ENCODE results near the gene DMGDH. TPM values are rescaled to one million over a fixed set of nuclear protein-coding genes. Genes with fewer than 3 reads are reported as not detected.

Gene DMGDH
- total RNA-seq, 1 donor from 2014 or later: 0.32 TPM

DNA sequence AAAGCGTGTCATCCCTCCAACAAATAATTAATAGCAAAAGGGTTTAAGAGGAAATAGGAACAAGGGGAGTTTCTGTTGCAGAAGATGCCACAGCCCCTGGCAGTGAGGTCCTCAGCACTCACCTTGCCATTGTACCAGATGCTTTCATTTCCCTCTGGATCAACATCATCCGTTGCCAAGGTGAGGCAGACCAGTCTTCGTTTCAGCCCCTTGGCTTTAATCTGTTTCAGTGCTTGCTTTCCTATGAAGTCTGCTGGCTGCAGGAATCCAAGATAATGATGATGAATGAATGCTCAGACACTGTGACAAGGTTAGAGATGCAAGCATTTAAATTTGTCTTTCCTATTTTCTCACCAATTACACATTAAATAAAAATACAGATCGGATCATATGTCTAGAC is 64.3 kb downstream of the DMGDH start:
- H3K4me1 Mint-ChIP-seq: peaks cover 10% of the 10 kb centered on the region
- Histone ChIP-seq H3K9me3 (ENCODE audit: low read depth) (no peaks in the 10 kb centered on the region), H3K36me3 (no peaks in the 10 kb centered on the region), H3K27me3 (no peaks in the 10 kb centered on the region), H3K9ac (no peak overlapping the region), H3K79me2 (ENCODE audit: low read depth) (no peaks in the 10 kb centered on the region), H3K4me1 (no peaks in the 10 kb centered on the region), H4K20me1 (ENCODE audit: low read depth) (no peaks in the 10 kb centered on the region), H3K27ac (no peak overlapping the region), H2AFZ (replicated peaks) (no peak overlapping the region), H3K4me3 (no peak overlapping the region), H3K4me2 (no peak overlapping the region), H3F3A (ENCODE audit: low read depth) (no peaks in the 10 kb centered on the region)
- DNase-seq (ENCODE audit: low spot score): no peak
- H3K27ac Mint-ChIP-seq: no peak overlapping the region
- no peaks in the 10 kb centered on the region for H3K36me3 Mint-ChIP-seq
- H3K27me3 Mint-ChIP-seq (ENCODE audit: insufficient read depth, low read depth): peaks cover 2% of the 10 kb centered on the region
- no peaks in the 10 kb centered on the region for H3K9me3 Mint-ChIP-seq
- TF ChIP-seq EZH2phosphoT487 (IDR thresholded peaks at IDR 0.05) (no peak), EZH2 (IDR thresholded peaks at IDR 0.05) (no peak)
- TF ChIP-seq, protein P1, sequence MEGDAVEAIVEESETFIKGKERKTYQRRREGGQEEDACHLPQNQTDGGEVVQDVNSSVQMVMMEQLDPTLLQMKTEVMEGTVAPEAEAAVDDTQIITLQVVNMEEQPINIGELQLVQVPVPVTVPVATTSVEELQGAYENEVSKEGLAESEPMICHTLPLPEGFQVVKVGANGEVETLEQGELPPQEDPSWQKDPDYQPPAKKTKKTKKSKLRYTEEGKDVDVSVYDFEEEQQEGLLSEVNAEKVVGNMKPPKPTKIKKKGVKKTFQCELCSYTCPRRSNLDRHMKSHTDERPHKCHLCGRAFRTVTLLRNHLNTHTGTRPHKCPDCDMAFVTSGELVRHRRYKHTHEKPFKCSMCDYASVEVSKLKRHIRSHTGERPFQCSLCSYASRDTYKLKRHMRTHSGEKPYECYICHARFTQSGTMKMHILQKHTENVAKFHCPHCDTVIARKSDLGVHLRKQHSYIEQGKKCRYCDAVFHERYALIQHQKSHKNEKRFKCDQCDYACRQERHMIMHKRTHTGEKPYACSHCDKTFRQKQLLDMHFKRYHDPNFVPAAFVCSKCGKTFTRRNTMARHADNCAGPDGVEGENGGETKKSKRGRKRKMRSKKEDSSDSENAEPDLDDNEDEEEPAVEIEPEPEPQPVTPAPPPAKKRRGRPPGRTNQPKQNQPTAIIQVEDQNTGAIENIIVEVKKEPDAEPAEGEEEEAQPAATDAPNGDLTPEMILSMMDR (IDR thresholded peaks at IDR 0.05): no peak
- H3K4me3 Mint-ChIP-seq: no peak overlapping the region

DNA sequence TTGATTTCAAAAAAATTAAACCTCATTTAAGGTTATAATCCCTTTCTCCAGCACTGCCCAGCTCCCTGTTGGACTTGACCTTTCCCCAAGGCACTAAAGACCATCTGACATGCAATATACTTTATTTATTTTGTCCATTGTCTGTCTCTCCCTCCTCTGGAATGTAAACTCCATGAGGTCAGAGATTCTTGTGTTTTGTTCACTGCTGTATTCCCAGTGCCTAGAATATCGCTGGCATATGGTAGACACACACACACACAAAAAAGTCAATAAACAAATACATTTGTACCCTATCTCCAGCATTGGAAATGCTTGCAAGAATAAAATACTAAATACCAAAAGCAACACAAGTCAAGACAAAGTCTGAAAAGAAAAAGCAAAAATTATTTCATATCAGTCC is 67.1 kb downstream of the DMGDH start:
- Mint-ChIP-seq H3K36me3 (no peaks in the 10 kb centered on the region), H3K27ac (no peak overlapping the region), H3K4me3 (no peak overlapping the region), H3K27me3 (ENCODE audit: insufficient read depth, low read depth) (no peaks in the 10 kb centered on the region), H3K4me1 (peaks cover 10% of the 10 kb centered on the region), H3K9me3 (no peaks in the 10 kb centered on the region)
- no peaks in the 10 kb centered on the region for H3K36me3 ChIP-seq
- no peaks in the 10 kb centered on the region for H4K20me1 ChIP-seq (ENCODE audit: low read depth)
- TF ChIP-seq EZH2 (IDR thresholded peaks at IDR 0.05) (no peak), EZH2phosphoT487 (IDR thresholded peaks at IDR 0.05) (no peak)
- TF ChIP-seq, protein P1 (IDR thresholded peaks at IDR 0.05): no peak
- no peak overlapping the region for H3K4me3 ChIP-seq
- H3K27ac ChIP-seq: no peak overlapping the region
- H3K79me2 ChIP-seq (ENCODE audit: low read depth): no peaks in the 10 kb centered on the region
- H3K4me1 ChIP-seq: no peaks in the 10 kb centered on the region
- no peak overlapping the region for H3K4me2 ChIP-seq
- H3F3A ChIP-seq (ENCODE audit: low read depth): no peaks in the 10 kb centered on the region
- H2AFZ ChIP-seq (replicated peaks): no peak overlapping the region
- H3K9ac ChIP-seq: no peak overlapping the region
- no peaks in the 10 kb centered on the region for H3K9me3 ChIP-seq (ENCODE audit: low read depth)
- DNase-seq (ENCODE audit: low spot score): no peak
- no peaks in the 10 kb centered on the region for H3K27me3 ChIP-seq

DNA sequence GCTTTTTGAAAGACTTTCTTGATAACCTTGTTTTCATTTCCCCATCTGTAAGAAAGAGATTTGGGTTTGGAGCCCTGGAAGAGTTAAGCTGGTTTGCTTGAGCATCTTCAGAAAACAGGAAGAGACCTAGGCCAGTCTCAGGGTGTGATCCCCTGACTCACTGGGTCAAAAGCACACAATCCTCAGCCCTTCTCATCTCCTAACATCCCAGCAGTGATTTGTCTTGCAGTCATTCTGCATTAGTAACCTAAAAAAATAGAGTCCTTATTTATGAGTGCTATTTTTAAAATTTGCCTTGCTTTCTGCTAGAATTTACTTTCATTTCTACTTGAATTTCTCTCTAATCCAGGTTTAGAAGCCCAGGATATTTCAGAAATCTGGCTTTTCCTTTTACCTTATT is 68.0 kb downstream of the DMGDH start:
- H3K36me3 ChIP-seq: no peaks in the 10 kb centered on the region
- no peak overlapping the region for H2AFZ ChIP-seq (replicated peaks)
- H3K9me3 Mint-ChIP-seq: no peaks in the 10 kb centered on the region
- H3K4me1 ChIP-seq: no peaks in the 10 kb centered on the region
- H3K27ac Mint-ChIP-seq: no peak overlapping the region
- no peak overlapping the region for H3K4me3 ChIP-seq
- H3K27ac ChIP-seq: no peak overlapping the region
- H4K20me1 ChIP-seq (ENCODE audit: low read depth): no peaks in the 10 kb centered on the region
- no peak for DNase-seq (ENCODE audit: low spot score)
- H3K36me3 Mint-ChIP-seq: no peaks in the 10 kb centered on the region
- no peaks in the 10 kb centered on the region for H3K9me3 ChIP-seq (ENCODE audit: low read depth)
- no peaks in the 10 kb centered on the region for H3K79me2 ChIP-seq (ENCODE audit: low read depth)
- peaks cover 10% of the 10 kb centered on the region for H3K4me1 Mint-ChIP-seq
- H3F3A ChIP-seq (ENCODE audit: low read depth): no peaks in the 10 kb centered on the region
- H3K27me3 ChIP-seq: no peaks in the 10 kb centered on the region
- no peak overlapping the region for H3K4me3 Mint-ChIP-seq
- H3K9ac ChIP-seq: no peak overlapping the region
- no peaks in the 10 kb centered on the region for H3K27me3 Mint-ChIP-seq (ENCODE audit: insufficient read depth, low read depth)
- TF ChIP-seq, protein P1 (IDR thresholded peaks at IDR 0.05): no peak
- no peak for TF ChIP-seq EZH2phosphoT487 (IDR thresholded peaks at IDR 0.05)
- no peak overlapping the region for H3K4me2 ChIP-seq

DNA sequence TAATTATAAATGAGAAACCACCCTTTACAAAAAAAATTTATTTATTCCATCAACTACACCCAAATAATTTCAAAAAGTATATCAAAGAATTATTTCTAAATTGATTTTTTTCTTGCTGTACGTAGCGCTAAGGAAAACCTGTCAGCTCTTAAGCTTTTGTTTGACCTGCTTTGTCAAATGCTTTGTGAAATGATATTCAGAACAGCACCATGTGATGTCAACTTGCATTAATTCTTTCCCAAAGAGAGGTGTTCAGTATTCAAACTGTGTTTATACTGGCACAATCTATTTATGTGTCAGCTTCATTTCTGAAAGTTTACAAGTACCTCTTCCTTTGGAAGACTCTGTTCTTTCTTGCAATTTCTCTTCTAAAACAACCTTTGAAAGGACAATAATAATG is 72.4 kb downstream of the DMGDH start:
- Mint-ChIP-seq H3K36me3 (no peaks in the 10 kb centered on the region), H3K4me1 (peaks cover 8% of the 10 kb centered on the region), H3K27me3 (ENCODE audit: insufficient read depth, low read depth) (no peaks in the 10 kb centered on the region), H3K4me3 (no peak overlapping the region), H3K9me3 (peaks cover 2% of the 10 kb centered on the region), H3K27ac (no peak overlapping the region)
- Histone ChIP-seq H3K4me2 (no peak overlapping the region), H3F3A (ENCODE audit: low read depth) (no peaks in the 10 kb centered on the region), H3K79me2 (ENCODE audit: low read depth) (no peaks in the 10 kb centered on the region), H3K27ac (no peak overlapping the region), H3K27me3 (no peaks in the 10 kb centered on the region), H2AFZ (replicated peaks) (no peak overlapping the region), H3K9me3 (ENCODE audit: low read depth) (no peaks in the 10 kb centered on the region), H3K4me1 (no peaks in the 10 kb centered on the region), H3K4me3 (no peak overlapping the region), H4K20me1 (ENCODE audit: low read depth) (no peaks in the 10 kb centered on the region), H3K9ac (no peak overlapping the region), H3K36me3 (no peaks in the 10 kb centered on the region)
- no peak for TF ChIP-seq EZH2phosphoT487 (IDR thresholded peaks at IDR 0.05)
- TF ChIP-seq, protein P1 (IDR thresholded peaks at IDR 0.05): no peak
- no peak for TF ChIP-seq EZH2 (IDR thresholded peaks at IDR 0.05)
- no peak for DNase-seq (ENCODE audit: low spot score)

Measured in neural progenitor cell (in vitro differentiated cells).